Uterus (tissue), 2 donors: ENCODE results near the gene CDH13.

Source experiments
- POLR2A ChIP-seq, 2 donors: fragments of 450-650 bp; IDR thresholded peaks; one replicate each; pipeline ENCODE4 v1.6.1; 2016; ENCODE audit warnings: antibody characterized with exemption in 2 of 2, mild to moderate bottlenecking in 1 of 2, moderate library complexity in 1 of 2
- TF ChIP-seq, protein P1 (sequence below), 4 experiments: fragments of 200-600 bp in 2 of 4; fragments of 450-650 bp in 2 of 4; sonication (generic) in 2 of 4; IDR thresholded peaks; one replicate each; pipeline ENCODE4 v1.5.1; 2016 to 2019; ENCODE audit warnings: antibody characterized with exemption in 4 of 4, mild to moderate bottlenecking in 2 of 4, moderate library complexity in 1 of 4

DNA sequence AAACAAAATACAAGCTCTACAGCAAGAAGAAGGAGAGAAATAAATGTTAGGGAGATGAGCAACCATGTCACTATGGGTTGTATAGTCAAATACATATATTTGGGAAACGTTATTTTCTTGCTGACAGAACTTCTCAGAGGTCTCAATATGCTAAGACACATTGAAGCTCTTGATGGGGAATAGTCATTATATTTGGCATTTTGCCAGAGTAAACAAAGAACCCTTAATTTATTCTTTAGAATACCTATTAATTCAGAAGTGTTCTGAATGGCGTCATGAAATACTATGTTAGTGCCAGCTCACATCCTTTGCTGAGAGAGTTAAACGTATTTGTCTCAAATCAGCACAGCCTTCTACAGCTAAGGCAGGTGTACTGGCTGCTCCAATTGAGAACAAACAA is 458.9 kb downstream of the CDH13 start:
- TF ChIP-seq, protein P1, sequence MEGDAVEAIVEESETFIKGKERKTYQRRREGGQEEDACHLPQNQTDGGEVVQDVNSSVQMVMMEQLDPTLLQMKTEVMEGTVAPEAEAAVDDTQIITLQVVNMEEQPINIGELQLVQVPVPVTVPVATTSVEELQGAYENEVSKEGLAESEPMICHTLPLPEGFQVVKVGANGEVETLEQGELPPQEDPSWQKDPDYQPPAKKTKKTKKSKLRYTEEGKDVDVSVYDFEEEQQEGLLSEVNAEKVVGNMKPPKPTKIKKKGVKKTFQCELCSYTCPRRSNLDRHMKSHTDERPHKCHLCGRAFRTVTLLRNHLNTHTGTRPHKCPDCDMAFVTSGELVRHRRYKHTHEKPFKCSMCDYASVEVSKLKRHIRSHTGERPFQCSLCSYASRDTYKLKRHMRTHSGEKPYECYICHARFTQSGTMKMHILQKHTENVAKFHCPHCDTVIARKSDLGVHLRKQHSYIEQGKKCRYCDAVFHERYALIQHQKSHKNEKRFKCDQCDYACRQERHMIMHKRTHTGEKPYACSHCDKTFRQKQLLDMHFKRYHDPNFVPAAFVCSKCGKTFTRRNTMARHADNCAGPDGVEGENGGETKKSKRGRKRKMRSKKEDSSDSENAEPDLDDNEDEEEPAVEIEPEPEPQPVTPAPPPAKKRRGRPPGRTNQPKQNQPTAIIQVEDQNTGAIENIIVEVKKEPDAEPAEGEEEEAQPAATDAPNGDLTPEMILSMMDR (IDR thresholded peaks at IDR 0.05): no peak
- no peak for TF ChIP-seq POLR2A (IDR thresholded peaks at IDR 0.05)
